ENCODE measurements around the gene PRSS23. TPM values are rescaled to one million over a fixed set of nuclear protein-coding genes. Genes with fewer than 3 reads are reported as not detected.

The PRSS23 gene, protein sequence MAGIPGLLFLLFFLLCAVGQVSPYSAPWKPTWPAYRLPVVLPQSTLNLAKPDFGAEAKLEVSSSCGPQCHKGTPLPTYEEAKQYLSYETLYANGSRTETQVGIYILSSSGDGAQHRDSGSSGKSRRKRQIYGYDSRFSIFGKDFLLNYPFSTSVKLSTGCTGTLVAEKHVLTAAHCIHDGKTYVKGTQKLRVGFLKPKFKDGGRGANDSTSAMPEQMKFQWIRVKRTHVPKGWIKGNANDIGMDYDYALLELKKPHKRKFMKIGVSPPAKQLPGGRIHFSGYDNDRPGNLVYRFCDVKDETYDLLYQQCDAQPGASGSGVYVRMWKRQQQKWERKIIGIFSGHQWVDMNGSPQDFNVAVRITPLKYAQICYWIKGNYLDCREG
- 74.7 and 81.0 TPM in 2 replicates for total RNA-seq (2014; rRNA removed; shearing (Covaris generic))

DNA sequence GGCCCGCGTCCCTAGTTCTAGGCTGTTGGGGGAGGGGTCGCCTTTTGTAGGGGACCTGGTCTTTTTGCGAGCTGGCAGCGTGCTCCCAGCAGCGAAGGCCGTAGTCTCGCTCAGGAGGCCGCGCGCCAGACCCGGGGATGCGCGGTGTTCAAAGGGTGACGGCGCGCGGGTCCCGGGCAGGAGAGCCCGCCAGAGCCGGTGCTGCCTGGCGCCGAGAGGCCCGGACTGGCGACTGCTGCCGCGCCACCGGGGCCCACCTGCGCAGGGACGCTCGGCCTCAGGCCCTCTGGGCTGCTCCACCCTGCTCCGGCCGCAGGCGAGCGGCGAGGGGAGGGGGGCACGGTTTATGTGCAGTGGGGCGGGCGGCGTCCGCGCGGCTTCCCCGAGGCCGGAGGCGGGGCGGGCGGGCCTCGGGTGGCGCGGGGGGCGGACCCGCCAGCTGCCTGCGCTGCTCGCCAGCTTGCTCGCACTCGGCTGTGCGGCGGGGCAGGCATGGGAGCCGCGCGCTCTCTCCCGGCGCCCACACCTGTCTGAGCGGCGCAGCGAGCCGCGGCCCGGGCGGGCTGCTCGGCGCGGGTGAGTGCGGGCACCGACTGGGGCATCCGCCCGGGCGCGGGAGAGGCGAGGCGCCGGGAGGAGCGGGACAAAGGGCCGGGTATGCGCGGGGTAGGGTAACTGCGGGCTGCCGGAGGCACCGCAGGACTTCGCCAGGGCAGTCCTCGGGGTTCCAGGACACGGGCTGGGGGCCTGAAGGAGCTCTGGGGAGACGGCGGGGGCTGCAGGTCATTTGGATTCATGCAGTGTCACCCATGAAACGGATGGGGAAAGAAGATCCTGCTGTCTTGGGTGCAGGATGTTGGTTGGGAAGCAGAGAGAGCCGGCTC lies at the start of gene PRSS23:
Gene PRSS23 (plus strand): TSS at position 467 of the 884 bp plus-strand sequence. CDS start 7,102 bp downstream, outside the sequence.

Other genes with a start within 250 kb of the PRSS23 start
- gene ME3, start 127.9 kb upstream of the PRSS23 start, total RNA-seq (2014; rRNA removed; shearing (Covaris generic)), result 25.1 and 35.6 TPM in 2 replicates
- gene FZD4, start 154.9 kb downstream of the PRSS23 start, total RNA-seq (2014; rRNA removed; shearing (Covaris generic)), result 2.3 and 2.5 TPM in 2 replicates
- 17.3 and 18.9 TPM in 2 replicates for gene TMEM135, start 237.4 kb downstream of the PRSS23 start, total RNA-seq (2014; rRNA removed; shearing (Covaris generic))

Data from A375 (cell line).